Body of pancreas (tissue), 4 donors: ENCODE data around the gene ACSBG1. TPM values are rescaled to one million over a fixed set of nuclear protein-coding genes. Genes with fewer than 3 reads are reported as not detected.

ENCODE experiments used
- ATAC-seq: fragments of 150-250 bp; one replicate; pipeline ENCODE4 v1.9.1; 2016
- DNase-seq, 4 donors: peaks; one replicate each; pipeline ENCODE4 v3.0.0-alpha.2; 2019
- H3K27ac ChIP-seq, 4 donors: fragments of 200-600 bp; sonication (generic); 1 replicate in 3 of 4; 2 replicates in 1 of 4; pipeline versions ENCODE4 v1.5.1 to v1.6.1; 2016 to 2019; ENCODE audit warnings: mild to moderate bottlenecking in 1 of 4, mixed read lengths in 1 of 4, moderate library complexity in 1 of 4
- H3K27me3 ChIP-seq, 2 donors: fragments of 200-600 bp; sonication (generic); one replicate each; pipeline ENCODE4 v1.6.0; 2016; ENCODE audit warnings: mild to moderate bottlenecking in 1 of 2
- H3K36me3 ChIP-seq, 2 donors: fragments of 200-600 bp; sonication (generic); replicated peaks in 1 of 2; 2 replicates each; pipeline ENCODE4 v1.5.1; 2016; ENCODE audit warnings: low read depth in 2 of 2; ENCODE audit not compliant: insufficient read depth in 1 of 2
- H3K4me1 ChIP-seq: fragments of 200-600 bp; sonication (generic); one replicate; pipeline ENCODE4 v1.6.0; 2016
- H3K4me3 ChIP-seq, 2 donors: fragments of 200-600 bp; sonication (generic); 1 replicate in 1 of 2; 2 replicates in 1 of 2; pipeline ENCODE4 v1.5.1; 2016 to 2019
- H3K9me3 ChIP-seq, 3 donors: fragments of 200-600 bp; sonication (generic); 1 replicate in 2 of 3; 2 replicates in 1 of 3; pipeline ENCODE4 v1.5.1; 2016
- POLR2A ChIP-seq, 3 donors: fragments of 450-650 bp; IDR thresholded peaks; one replicate each; pipeline ENCODE4 v1.6.1; 2016; ENCODE audit warnings: antibody characterized with exemption in 3 of 3, mild to moderate bottlenecking in 2 of 3
- WGBS, 2 donors: methylation state at CpG; one replicate each; pipeline ENCODE4 v1.1.5; 2017; 5-methylcytosine and 5-hydroxymethylcytosine counted together
- intact Hi-C: fragments of 100-400 bp; cut with DNase I; formaldehyde crosslinking; loops from one replicate; pipeline ENCODE4 v1.15.1; 2023
- total RNA-seq, 2 donors: library from RNA; depleted of rRNA; stranded (reverse); fragments of >200 nt; gene quantifications; one replicate each; pipeline ENCODE4 v1.1.0, GENCODE V29; 2016
- TF ChIP-seq, protein P1 (sequence below), 7 experiments: fragments of 450-650 bp in 4 of 7; fragments of 200-600 bp in 3 of 7; sonication (generic) in 3 of 7; IDR thresholded peaks; one replicate each; pipeline ENCODE4 v1.5.1; 2016 to 2019; ENCODE audit warnings: antibody characterized with exemption in 7 of 7

The ACSBG1 gene
- total RNA-seq, 2 donors from 2014 or later = not detected

GRCh38 chr15:78266229-78266628, 31.9 kb upstream of the ACSBG1 start:
- intact Hi-C loops = no loop called here
- Histone ChIP-seq H3K27ac (no peak overlapping the region), H3K4me3 (no peak overlapping the region), H3K4me1 (peaks cover 25% of the 10 kb centered on the region), H3K36me3 (no peaks in the 10 kb centered on the region), H3K9me3 (no peaks in the 10 kb centered on the region), H3K27me3 (no peaks in the 10 kb centered on the region)
- ATAC-seq (no peak), DNase-seq (no peak)
- no peak for TF ChIP-seq POLR2A (IDR thresholded peaks at IDR 0.05)
- TF ChIP-seq, protein P1, sequence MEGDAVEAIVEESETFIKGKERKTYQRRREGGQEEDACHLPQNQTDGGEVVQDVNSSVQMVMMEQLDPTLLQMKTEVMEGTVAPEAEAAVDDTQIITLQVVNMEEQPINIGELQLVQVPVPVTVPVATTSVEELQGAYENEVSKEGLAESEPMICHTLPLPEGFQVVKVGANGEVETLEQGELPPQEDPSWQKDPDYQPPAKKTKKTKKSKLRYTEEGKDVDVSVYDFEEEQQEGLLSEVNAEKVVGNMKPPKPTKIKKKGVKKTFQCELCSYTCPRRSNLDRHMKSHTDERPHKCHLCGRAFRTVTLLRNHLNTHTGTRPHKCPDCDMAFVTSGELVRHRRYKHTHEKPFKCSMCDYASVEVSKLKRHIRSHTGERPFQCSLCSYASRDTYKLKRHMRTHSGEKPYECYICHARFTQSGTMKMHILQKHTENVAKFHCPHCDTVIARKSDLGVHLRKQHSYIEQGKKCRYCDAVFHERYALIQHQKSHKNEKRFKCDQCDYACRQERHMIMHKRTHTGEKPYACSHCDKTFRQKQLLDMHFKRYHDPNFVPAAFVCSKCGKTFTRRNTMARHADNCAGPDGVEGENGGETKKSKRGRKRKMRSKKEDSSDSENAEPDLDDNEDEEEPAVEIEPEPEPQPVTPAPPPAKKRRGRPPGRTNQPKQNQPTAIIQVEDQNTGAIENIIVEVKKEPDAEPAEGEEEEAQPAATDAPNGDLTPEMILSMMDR (IDR thresholded peaks at IDR 0.05) = no peak

DNA sequence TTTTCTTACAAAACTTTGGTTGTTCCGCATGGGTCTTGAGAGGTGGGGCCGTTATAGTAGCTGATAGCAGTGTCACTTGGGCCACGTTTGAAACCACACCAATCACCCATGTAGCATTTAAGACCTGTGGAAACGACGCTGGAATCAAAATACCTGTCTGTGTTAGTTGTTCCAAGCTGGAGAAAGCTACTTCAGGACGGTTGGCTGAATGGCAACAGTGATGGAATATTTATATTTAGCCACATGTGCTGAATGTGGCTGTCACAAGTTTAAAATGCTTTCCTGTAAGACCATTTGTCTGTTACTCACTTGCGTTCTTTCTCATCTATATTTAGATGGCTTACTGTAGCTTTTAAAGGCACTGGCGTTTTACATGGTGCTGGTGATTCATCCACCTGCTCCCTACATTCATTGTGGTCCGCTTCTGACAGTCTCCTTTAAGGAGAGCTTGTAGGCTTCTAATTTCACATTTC, 31.4 kb upstream of the ACSBG1 start:
- no peak for TF ChIP-seq POLR2A (IDR thresholded peaks at IDR 0.05)
- TF ChIP-seq, protein P1 (IDR thresholded peaks at IDR 0.05) = no peak
- no peaks in the 10 kb centered on the region for H3K36me3 ChIP-seq
- H3K27ac ChIP-seq = no peak overlapping the region
- H3K9me3 ChIP-seq = no peaks in the 10 kb centered on the region
- H3K27me3 ChIP-seq = no peaks in the 10 kb centered on the region
- DNase-seq = no peak
- WGBS, 2 donors = 73 to 83% methylated on average over 9 of the region's 9 CpGs
- no peak overlapping the region for H3K4me3 ChIP-seq
- intact Hi-C loops = no loop called here
- peaks cover 25% of the 10 kb centered on the region for H3K4me1 ChIP-seq
- ATAC-seq = no peak

- no peak for ATAC-seq
- WGBS, 2 donors = 50 to 53% methylated on average over 5 to 12 of the region's 12 CpGs
- Histone ChIP-seq H3K27me3 (no peaks in the 10 kb centered on the region), H3K4me1 (peaks cover 25% of the 10 kb centered on the region), H3K9me3 (no peaks in the 10 kb centered on the region), H3K27ac (peak overlapping the region in 1 of 4 donors; percentile 33), H3K4me3 (peak overlapping the region; percentile 28 to 40), H3K36me3 (no peaks in the 10 kb centered on the region)
- DNase-seq = no peak
- TF ChIP-seq, protein P1 (IDR thresholded peaks at IDR 0.05) = no peak
- TF ChIP-seq POLR2A (IDR thresholded peaks at IDR 0.05) = no peak
- intact Hi-C loops = no loop called here
Observed at GRCh38 chr15:78265137-78265460, 30.7 kb upstream of the ACSBG1 start.

DNA sequence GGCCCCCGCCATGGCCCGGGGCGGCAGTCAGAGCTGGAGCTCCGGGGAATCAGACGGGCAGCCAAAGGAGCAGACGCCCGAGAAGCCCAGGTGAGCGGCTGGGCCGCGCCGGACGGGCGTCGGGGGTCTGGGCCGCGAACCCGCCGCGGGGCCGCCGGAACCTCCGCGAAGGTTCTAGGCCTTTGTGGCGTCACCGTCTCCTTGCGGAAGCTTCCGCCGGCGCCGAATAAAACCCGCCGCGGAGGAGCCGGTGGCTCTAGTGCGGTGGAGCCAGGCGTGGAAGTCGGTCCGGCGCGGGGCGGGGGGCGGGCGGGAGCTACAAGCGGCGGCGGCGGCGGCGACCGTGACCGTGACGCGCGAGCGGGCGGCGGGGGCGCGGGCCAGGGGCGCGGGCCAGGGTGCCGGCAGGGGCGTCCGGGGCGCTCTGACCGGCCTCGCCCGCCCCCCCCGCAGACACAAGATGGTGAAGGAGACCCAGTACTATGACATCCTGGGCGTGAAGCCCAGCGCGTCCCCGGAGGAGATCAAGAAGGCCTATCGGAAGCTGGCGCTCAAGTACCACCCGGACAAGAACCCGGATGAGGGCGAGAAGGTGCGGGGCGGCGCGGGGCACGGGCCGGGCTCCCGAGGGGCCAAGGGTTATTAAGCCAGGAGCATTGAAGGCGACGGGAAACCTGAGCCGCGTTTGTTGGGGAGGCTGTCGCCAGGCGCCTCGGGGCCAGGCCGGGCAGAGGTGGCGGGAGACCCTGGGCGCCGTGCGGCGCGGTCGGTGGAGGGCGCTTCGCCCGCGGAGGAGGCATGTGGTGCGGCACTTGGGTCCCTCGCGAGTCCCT, 30.2 kb upstream of the ACSBG1 start, which contains the start of gene DNAJA4:
Gene DNAJA4, plus strand, starts transcription at position 259 of the 833 bp plus-strand sequence. Its CDS starts 202 bp downstream, at position 461.
- DNase-seq (peak; percentile 48 to 67 (median 55)), ATAC-seq (peak; percentile 58)
- Histone ChIP-seq H3K27ac (peak within 1 kb of the TSS in 1 of 4 donors; percentile 33), H3K4me3 (peak within 1 kb of the TSS; percentile 28 to 40), H3K27me3 (no peaks in the 10 kb centered on the region), H3K4me1 (peaks cover 25% of the 10 kb centered on the region), H3K36me3 (no peaks in the 10 kb centered on the region), H3K9me3 (no peaks in the 10 kb centered on the region)
- intact Hi-C loops = no loop called here
- WGBS, 2 donors = 2 to 10% methylated on average over 26 to 55 of the region's 107 CpGs
- TF ChIP-seq, protein P1 (IDR thresholded peaks at IDR 0.05) = no peak
- peak in 2 of 3 donors; percentile 14 to 19 for TF ChIP-seq POLR2A (IDR thresholded peaks at IDR 0.05)
